NCI-H2029 (cell line): Measurements from ENCODE around the gene PCDHB9.
A peak's percentile ranks its signal among the peaks of the same experiment; 100 is the strongest.
"Not testable (repeated sequence)": the region's sequence is repeated elsewhere in the genome, so short reads cannot be mapped to it uniquely, and the experiment has no call there.

ENCODE experiments used
- DNase-seq: peaks from one replicate; lab custom pipeline; 2025; lab: John Stamatoyannopoulos, UW

PCDHB9 gene

GRCh38 chr5:141188682-141189081 lies 1.7 kb downstream of the PCDHB9 start:
- not testable (repeated sequence) for DNase-seq

GRCh38 chr5:141189131-141189530 lies 2.2 kb downstream of the PCDHB9 start:
- DNase-seq: not testable (repeated sequence)

GRCh38 chr5:141192110-141192725 lies 5.3 kb downstream of the PCDHB9 start, which contains the start of gene PCDHB10:
Gene PCDHB10, plus strand, starts transcription at chr5:141192353. Its CDS starts 200 bp downstream, at chr5:141192553.
- no peak for DNase-seq

- not testable (repeated sequence) for DNase-seq
Measured at GRCh38 chr5:141194332-141194731, 7.4 kb downstream of the PCDHB9 start.

- no peak for DNase-seq
Measured at GRCh38 chr5:141196363-141196762, 9.4 kb downstream of the PCDHB9 start.

GRCh38 chr5:141199359-141200235 lies 12.6 kb downstream of the PCDHB9 start, which contains the start of gene PCDHB11:
Gene PCDHB11, plus strand, starts transcription at chr5:141199627. Its CDS starts 148 bp downstream, at chr5:141199775.
- DNase-seq: no peak

- DNase-seq: not testable (repeated sequence)
Measured at GRCh38 chr5:141201126-141201525, 14.2 kb downstream of the PCDHB9 start.

GRCh38 chr5:141201646-141202045 lies 14.7 kb downstream of the PCDHB9 start:
- not testable (repeated sequence) for DNase-seq

GRCh38 chr5:141208478-141208877 lies 21.5 kb downstream of the PCDHB9 start, which contains the start of gene PCDHB12:
Gene PCDHB12, plus strand, starts transcription at chr5:141208719. Its CDS starts 189 bp downstream, at chr5:141208908.
- DNase-seq: no peak

- DNase-seq: not testable (repeated sequence)
Measured at GRCh38 chr5:141210281-141210680, 23.3 kb downstream of the PCDHB9 start.

GRCh38 chr5:141210849-141211248 lies 23.9 kb downstream of the PCDHB9 start:
- not testable (repeated sequence) for DNase-seq

GRCh38 chr5:141213656-141214339 lies 26.8 kb downstream of the PCDHB9 start, which contains the start of gene PCDHB13:
Gene PCDHB13, plus strand, starts transcription at chr5:141213919. Its CDS starts 205 bp downstream, at chr5:141214124.
- not testable (repeated sequence) for DNase-seq

GRCh38 chr5:141214583-141214982 lies 27.6 kb downstream of the PCDHB9 start:
- not testable (repeated sequence) for DNase-seq

- DNase-seq: not testable (repeated sequence)
Measured at GRCh38 chr5:141215504-141215903, 28.5 kb downstream of the PCDHB9 start.

- DNase-seq: not testable (repeated sequence)
Measured at GRCh38 chr5:141216035-141216434, 29.1 kb downstream of the PCDHB9 start.

GRCh38 chr5:141223112-141223783 lies 36.3 kb downstream of the PCDHB9 start, which contains the start of gene PCDHB14:
Gene PCDHB14, plus strand, starts transcription at chr5:141223343. Its CDS starts 163 bp downstream, at chr5:141223506.
- DNase-seq: peak; percentile 34

- not testable (repeated sequence) for DNase-seq
Measured at GRCh38 chr5:141224844-141225243, 37.9 kb downstream of the PCDHB9 start.

- not testable (repeated sequence) for DNase-seq
Measured at GRCh38 chr5:141225421-141225820, 38.5 kb downstream of the PCDHB9 start.

GRCh38 chr5:141234109-141234667 lies 47.2 kb downstream of the PCDHB9 start:
- DNase-seq: no peak

GRCh38 chr5:141235922-141236321 lies 49.0 kb downstream of the PCDHB9 start:
- not testable (repeated sequence) for DNase-seq
